HCT116 (cell line): ENCODE data around the gene HCRTR1. TPM values are rescaled to one million over a fixed set of nuclear protein-coding genes. Genes with fewer than 3 reads are reported as not detected.

Experiments
- ATAC-seq: fragments of 200-7000 bp; cut with Tn5 transposase; 2 replicates; pipeline ENCODE4 v1.9.1; 2020; ENCODE audit warnings: mild to moderate bottlenecking, moderate library complexity
- BruUV-seq: library from RNA; stranded (reverse); fragments of 400-500 nt; replicated peaks from 2 replicates; lab custom pipeline; 2021; lab: Mats Ljungman, UMichigan
- CTCF ChIA-PET: fragments of 300-600 bp; sonication (Branson Sonifier 250); formaldehyde crosslinking; loops from one replicate; lab custom pipeline; 2021; ENCODE audit warnings: antibody characterized with exemption; lab: Charles Lee
- POLR2A ChIA-PET: fragments of 300-600, 350-600 bp; sonication (Branson Sonifier 250); formaldehyde crosslinking; loops from one replicate; lab custom pipeline; 2021; ENCODE audit warnings: antibody characterized with exemption; lab: Charles Lee
- RAD21 ChIA-PET, 2 experiments: fragments of 300-600 bp; sonication (Branson Sonifier 250); formaldehyde crosslinking; loops; one replicate each; lab custom pipeline; 2023; ENCODE audit warnings: low total read pairs in 2 of 2; ENCODE audit not compliant: uncharacterized antibody in 2 of 2, unreplicated experiment in 2 of 2, low non-redundant PET in 1 of 2; lab: Charles Lee
- DNase-seq: peaks from one replicate; pipeline ENCODE4 v3.0.0-alpha.2; 2010; ENCODE audit warnings: low read depth, low spot score
- H2AFZ ChIP-seq: fragments of 200-600 bp; shearing (Covaris generic), sonication (generic); 2 replicates; pipeline ENCODE4 v1.6.1; 2017; ENCODE audit warnings: low read depth, mixed run types, mixed read lengths, antibody characterized with exemption, low read length; ENCODE audit not compliant: poor library complexity, severe bottlenecking
- H3K27ac ChIP-seq: 2 replicates; pipeline ENCODE4 v1.5.1; 2012; ENCODE audit warnings: low read depth, low read length
- H3K27me3 ChIP-seq: fragments of 200-600 bp; sonication (generic); 2 replicates; pipeline ENCODE4 v1.6.1; 2016; ENCODE audit warnings: mixed run types, low read length, mixed read lengths; ENCODE audit not compliant: insufficient read depth
- H3K36me3 ChIP-seq, 2 experiments: fragments of 200-500 bp in 1 of 2; fragments of 200-600 bp in 1 of 2; sonication (Bioruptor generic) in 1 of 2; sonication (generic) in 1 of 2; 2 replicates each; pipeline versions ENCODE4 v1.5.1 to v1.6.1; 2014 to 2016; ENCODE audit warnings: low read length in 2 of 2, inconsistent platforms in 1 of 2, mixed read lengths in 1 of 2, mixed run types in 1 of 2; ENCODE audit not compliant: insufficient read depth in 2 of 2, control insufficient read depth in 1 of 2
- H3K4me1 ChIP-seq, 2 experiments: fragments of 200-600 bp in 1 of 2; sonication (generic) in 1 of 2; 2 replicates each; pipeline versions ENCODE4 v1.5.1 to v1.6.1; 2012 to 2017; ENCODE audit warnings: low read length in 2 of 2, inconsistent platforms in 1 of 2, mild to moderate bottlenecking in 1 of 2, mixed read lengths in 1 of 2, mixed run types in 1 of 2, moderate library complexity in 1 of 2; ENCODE audit not compliant: insufficient read depth in 2 of 2, control insufficient read depth in 1 of 2
- H3K4me2 ChIP-seq: fragments of 200-600 bp; sonication (generic); 2 replicates; pipeline ENCODE4 v1.6.1; 2017; ENCODE audit warnings: mixed run types, low read length, mixed read lengths
- H3K4me3 ChIP-seq, 2 experiments: fragments of 200-600 bp in 1 of 2; sonication (generic) in 1 of 2; replicated peaks in 1 of 2; 2 replicates each; pipeline ENCODE4 v1.5.1; 2011 to 2016; ENCODE audit warnings: low read length in 2 of 2, control low read depth in 1 of 2, low read depth in 1 of 2, mild to moderate bottlenecking in 1 of 2, mixed read lengths in 1 of 2, mixed run types in 1 of 2
- H3K79me2 ChIP-seq: fragments of 200-600 bp; sonication (generic); 2 replicates; pipeline ENCODE4 v1.6.1; 2017; ENCODE audit warnings: mild to moderate bottlenecking, mixed run types, low read length, moderate library complexity, mixed read lengths; ENCODE audit not compliant: insufficient read depth
- H3K9ac ChIP-seq: fragments of 200-600 bp; sonication (generic); 2 replicates; pipeline ENCODE4 v1.6.1; 2016; ENCODE audit warnings: low read length, mixed read lengths
- H3K9me2 ChIP-seq: fragments of 200-600 bp; sonication (generic), shearing (Covaris generic); 2 replicates; pipeline ENCODE4 v1.6.1; 2017; ENCODE audit warnings: mixed run types, mild to moderate bottlenecking, moderate library complexity; ENCODE audit not compliant: insufficient read depth
- H3K9me3 ChIP-seq, 2 experiments: fragments of 200-500 bp in 1 of 2; fragments of 200-600 bp in 1 of 2; sonication (Bioruptor generic) in 1 of 2; sonication (generic) in 1 of 2; 2 replicates each; pipeline ENCODE4 v1.6.1; 2014 to 2017; ENCODE audit warnings: low read length in 2 of 2, mixed read lengths in 2 of 2, inconsistent platforms in 1 of 2, low read depth in 1 of 2, mild to moderate bottlenecking in 1 of 2, mixed run types in 1 of 2, moderate library complexity in 1 of 2; ENCODE audit not compliant: control insufficient read depth in 1 of 2, insufficient read depth in 1 of 2
- H4K20me1 ChIP-seq: fragments of 200-600 bp; sonication (generic), shearing (Covaris generic); 2 replicates; pipeline ENCODE4 v1.6.1; 2017; ENCODE audit warnings: mixed run types, mild to moderate bottlenecking, moderate library complexity; ENCODE audit not compliant: insufficient read depth
- FOSL1 ChIP-seq: IDR thresholded peaks from 2 replicates; pipeline ENCODE4 v1.6.1; 2012; ENCODE audit warnings: low read depth
- MAX ChIP-seq: IDR thresholded peaks from 2 replicates; pipeline ENCODE4 v1.6.1; 2012
- POLR2A ChIP-seq: IDR thresholded peaks from 2 replicates; pipeline ENCODE4 v1.7.0; 2011; ENCODE audit warnings: borderline replicate concordance; ENCODE audit not compliant: insufficient read depth, insufficient read length; ENCODE audit errors: extremely low read depth
- SIN3A ChIP-seq: IDR thresholded peaks from 2 replicates; pipeline ENCODE4 v1.6.1; 2012; ENCODE audit warnings: low read depth
- SP1 ChIP-seq: IDR thresholded peaks from 2 replicates; pipeline ENCODE4 v1.6.1; 2012; ENCODE audit warnings: low read depth
- SRF ChIP-seq: IDR thresholded peaks from 2 replicates; pipeline ENCODE4 v1.6.1; 2012; ENCODE audit warnings: low read depth
- ZFX ChIP-seq: fragments of 450-650 bp; IDR thresholded peaks from 2 replicates; pipeline ENCODE4 v1.6.1; 2017
- ZNF274 ChIP-seq: fragments of 200-500 bp; sonication (Bioruptor generic); IDR thresholded peaks from 2 replicates; pipeline ENCODE4 v1.6.1; 2014; ENCODE audit warnings: mild to moderate bottlenecking, low read depth, low read length, inconsistent platforms
- intact Hi-C: fragments of 100-400 bp; cut with micrococcal nuclease; formaldehyde crosslinking; loops from 2 replicates; pipeline ENCODE4 v1.10.0; 2022
- total RNA-seq: library from RNA; stranded (reverse); gene quantifications from one replicate; pipeline ENCODE4 v1.2.1, GENCODE V29; 2021; ENCODE audit not compliant: unreplicated experiment
- TF ChIP-seq, protein P1 (sequence below), 3 experiments: fragments of 200-600 bp in 1 of 3; sonication (generic) in 1 of 3; IDR thresholded peaks in 2 of 3; conservative IDR thresholded peaks in 1 of 3; 2 replicates each; pipeline ENCODE4 v1.5.1; 2012 to 2017; ENCODE audit warnings: low read depth in 2 of 3, low read length in 2 of 3, antibody characterized with exemption in 1 of 3, borderline replicate concordance in 1 of 3, control low read depth in 1 of 3, mild to moderate bottlenecking in 1 of 3, mixed read lengths in 1 of 3, mixed run types in 1 of 3, moderate library complexity in 1 of 3; ENCODE audit not compliant: insufficient read depth in 1 of 3
- TF ChIP-seq, protein P2 (sequence below): IDR thresholded peaks from 2 replicates; pipeline ENCODE4 v1.6.1; 2011; ENCODE audit warnings: mild to moderate bottlenecking, low read length, moderate library complexity; ENCODE audit not compliant: insufficient replicate concordance; ENCODE audit errors: extremely low read depth

HCRTR1 gene
- total RNA-seq, 1 experiment from 2014 or later: not detected

DNA sequence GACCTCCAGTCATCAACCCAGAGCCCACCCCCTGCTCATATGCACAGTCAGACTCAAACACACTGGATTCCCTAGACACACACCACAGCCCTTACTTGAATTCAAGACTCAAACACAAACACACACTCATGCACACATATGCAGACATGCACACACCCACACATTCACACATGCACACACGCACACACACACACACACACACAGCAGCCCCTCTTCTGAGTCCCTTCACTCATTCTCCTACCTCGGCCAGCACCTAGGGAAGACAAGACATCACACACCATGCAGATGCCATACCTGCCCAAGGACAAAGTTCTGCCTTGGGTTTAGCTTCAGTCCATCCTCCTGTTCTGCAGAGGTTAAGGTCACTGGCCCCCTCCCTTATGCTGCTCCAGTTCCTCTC is 1.6 kb upstream of the HCRTR1 start:
- ChIA-PET RAD21 (no interaction called here), POLR2A (no interaction called here), CTCF (no interaction called here)
- no peaks in the 10 kb centered on the region for H3K4me1 ChIP-seq
- no TSS peak for BruUV-seq
- H3K9me2 ChIP-seq: no peaks in the 10 kb centered on the region
- no peaks in the 10 kb centered on the region for H3K27me3 ChIP-seq
- no peaks in the 10 kb centered on the region for H3K79me2 ChIP-seq
- TF ChIP-seq ZNF274 (no peak), FOSL1 (no peak), POLR2A (no peak), SP1 (no peak), SIN3A (no peak), MAX (no peak), ZFX (no peak), SRF (no peak)
- TF ChIP-seq, protein P1, sequence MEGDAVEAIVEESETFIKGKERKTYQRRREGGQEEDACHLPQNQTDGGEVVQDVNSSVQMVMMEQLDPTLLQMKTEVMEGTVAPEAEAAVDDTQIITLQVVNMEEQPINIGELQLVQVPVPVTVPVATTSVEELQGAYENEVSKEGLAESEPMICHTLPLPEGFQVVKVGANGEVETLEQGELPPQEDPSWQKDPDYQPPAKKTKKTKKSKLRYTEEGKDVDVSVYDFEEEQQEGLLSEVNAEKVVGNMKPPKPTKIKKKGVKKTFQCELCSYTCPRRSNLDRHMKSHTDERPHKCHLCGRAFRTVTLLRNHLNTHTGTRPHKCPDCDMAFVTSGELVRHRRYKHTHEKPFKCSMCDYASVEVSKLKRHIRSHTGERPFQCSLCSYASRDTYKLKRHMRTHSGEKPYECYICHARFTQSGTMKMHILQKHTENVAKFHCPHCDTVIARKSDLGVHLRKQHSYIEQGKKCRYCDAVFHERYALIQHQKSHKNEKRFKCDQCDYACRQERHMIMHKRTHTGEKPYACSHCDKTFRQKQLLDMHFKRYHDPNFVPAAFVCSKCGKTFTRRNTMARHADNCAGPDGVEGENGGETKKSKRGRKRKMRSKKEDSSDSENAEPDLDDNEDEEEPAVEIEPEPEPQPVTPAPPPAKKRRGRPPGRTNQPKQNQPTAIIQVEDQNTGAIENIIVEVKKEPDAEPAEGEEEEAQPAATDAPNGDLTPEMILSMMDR (IDR thresholded peaks at IDR 0.05 in 2 of 3, conservative IDR thresholded peaks at IDR 0.05 in 1 of 3; ENCODE audit: borderline replicate concordance in 1 of 3, insufficient read depth in 1 of 3, low read depth in 2 of 3, low read length in 2 of 3): no peak
- TF ChIP-seq, protein P2, sequence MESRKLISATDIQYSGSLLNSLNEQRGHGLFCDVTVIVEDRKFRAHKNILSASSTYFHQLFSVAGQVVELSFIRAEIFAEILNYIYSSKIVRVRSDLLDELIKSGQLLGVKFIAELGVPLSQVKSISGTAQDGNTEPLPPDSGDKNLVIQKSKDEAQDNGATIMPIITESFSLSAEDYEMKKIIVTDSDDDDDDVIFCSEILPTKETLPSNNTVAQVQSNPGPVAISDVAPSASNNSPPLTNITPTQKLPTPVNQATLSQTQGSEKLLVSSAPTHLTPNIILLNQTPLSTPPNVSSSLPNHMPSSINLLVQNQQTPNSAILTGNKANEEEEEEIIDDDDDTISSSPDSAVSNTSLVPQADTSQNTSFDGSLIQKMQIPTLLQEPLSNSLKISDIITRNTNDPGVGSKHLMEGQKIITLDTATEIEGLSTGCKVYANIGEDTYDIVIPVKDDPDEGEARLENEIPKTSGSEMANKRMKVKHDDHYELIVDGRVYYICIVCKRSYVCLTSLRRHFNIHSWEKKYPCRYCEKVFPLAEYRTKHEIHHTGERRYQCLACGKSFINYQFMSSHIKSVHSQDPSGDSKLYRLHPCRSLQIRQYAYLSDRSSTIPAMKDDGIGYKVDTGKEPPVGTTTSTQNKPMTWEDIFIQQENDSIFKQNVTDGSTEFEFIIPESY: no peak
- no peak overlapping the region for H3K9ac ChIP-seq
- no peaks in the 10 kb centered on the region for H3K36me3 ChIP-seq
- H2AFZ ChIP-seq: no peak overlapping the region
- DNase-seq (no peak), ATAC-seq (no peak)
- H3K4me2 ChIP-seq: no peak overlapping the region
- intact Hi-C loops: no loop called here
- no peak overlapping the region for H3K27ac ChIP-seq
- no peaks in the 10 kb centered on the region for H4K20me1 ChIP-seq
- no peaks in the 10 kb centered on the region for H3K9me3 ChIP-seq
- H3K4me3 ChIP-seq: no peak overlapping the region
